ENCODE measurements around the gene CCHCR1.
"Not testable (repeated sequence)": the region's sequence is repeated elsewhere in the genome, so short reads cannot be mapped to it uniquely, and the experiment has no call there.

The CCHCR1 gene

GRCh38 chr6:31171931-31172905, 14.6 kb upstream of the CCHCR1 start:
- FAIRE-seq: no peak
- TF ChIP-seq POLR2A (IDR thresholded peaks at IDR 0.05; ENCODE audit: low read depth, low read length): no peak

GRCh38 chr6:31170987-31171671, 13.5 kb upstream of the CCHCR1 start:
- FAIRE-seq (no peak), DNase-seq (ENCODE audit: insufficient read length, low spot score) (no peak)
- no peak for TF ChIP-seq POLR2A (IDR thresholded peaks at IDR 0.05; ENCODE audit: low read depth, low read length)

More at GRCh38 chr6:31171931-31172905, 14.6 kb upstream of the CCHCR1 start:
- no peak for DNase-seq (ENCODE audit: insufficient read length, low spot score)

GRCh38 chr6:31170600-31170881, 12.9 kb upstream of the CCHCR1 start, which contains the start of gene POU5F1:
TSS of gene POU5F1 (minus strand) at chr6:31170682. CDS start at chr6:31170620, 62 bp downstream.
- FAIRE-seq (no peak), DNase-seq (ENCODE audit: insufficient read length, low spot score) (no peak)
- TF ChIP-seq POLR2A (IDR thresholded peaks at IDR 0.05; ENCODE audit: low read depth, low read length): no peak

- FAIRE-seq; DNase-seq (ENCODE audit: insufficient read length, low spot score): not testable (repeated sequence)
These were observed 12.4 kb upstream of the CCHCR1 start for GRCh38 chr6:31169858-31170599.

GRCh38 chr6:31169123-31169857, 11.7 kb upstream of the CCHCR1 start:
- no peak for TF ChIP-seq POLR2A (IDR thresholded peaks at IDR 0.05; ENCODE audit: low read depth, low read length)
- no peak for DNase-seq (ENCODE audit: insufficient read length, low spot score)
- no peak for FAIRE-seq

- no peak for DNase-seq (ENCODE audit: insufficient read length, low spot score)
- FAIRE-seq: no peak
- no peak for TF ChIP-seq POLR2A (IDR thresholded peaks at IDR 0.05; ENCODE audit: low read depth, low read length)
These were observed 11.0 kb upstream of the CCHCR1 start for GRCh38 chr6:31168606-31169005.

GRCh38 chr6:31165986-31166385, 8.4 kb upstream of the CCHCR1 start:
- TF ChIP-seq POLR2A (IDR thresholded peaks at IDR 0.05; ENCODE audit: low read depth, low read length): no peak
- no peak for FAIRE-seq
- DNase-seq (ENCODE audit: insufficient read length, low spot score): no peak

- DNase-seq (ENCODE audit: insufficient read length, low spot score); FAIRE-seq: not testable (repeated sequence)
These were observed 7.6 kb upstream of the CCHCR1 start for GRCh38 chr6:31165064-31165832.

- not testable (repeated sequence) for DNase-seq (ENCODE audit: insufficient read length, low spot score); FAIRE-seq
These were observed 7.0 kb upstream of the CCHCR1 start for GRCh38 chr6:31164475-31165063.

GRCh38 chr6:31163922-31164321, 6.3 kb upstream of the CCHCR1 start:
- no peak for TF ChIP-seq POLR2A (IDR thresholded peaks at IDR 0.05; ENCODE audit: low read depth, low read length)
- no peak for FAIRE-seq

GRCh38 chr6:31162463-31163165, 5.0 kb upstream of the CCHCR1 start:
- FAIRE-seq (no peak), DNase-seq (ENCODE audit: insufficient read length, low spot score) (no peak)
- TF ChIP-seq POLR2A (IDR thresholded peaks at IDR 0.05; ENCODE audit: low read depth, low read length): no peak

More at GRCh38 chr6:31163922-31164321, 6.3 kb upstream of the CCHCR1 start:
- no peak for DNase-seq (ENCODE audit: insufficient read length, low spot score)

Measured in H54 (cell line).